Adrenal gland (tissue), 5 donors: Measurements from ENCODE around the gene OR6B2.

Experiments
- CTCF ChIP-seq, 6 experiments: fragments of 450-650 bp in 4 of 6; fragments of 200-600 bp in 2 of 6; sonication (generic) in 1 of 6; IDR thresholded peaks; 1 replicate in 5 of 6; 2 replicates in 1 of 6; pipeline versions ENCODE4 v1.5.1 to v1.8.0; 2016 to 2021; ENCODE audit warnings: antibody characterized with exemption in 6 of 6, mild to moderate bottlenecking in 2 of 6, moderate library complexity in 1 of 6
- POLR2A ChIP-seq, 2 donors: fragments of 450-650 bp; IDR thresholded peaks; one replicate each; pipeline ENCODE4 v1.6.1; 2017; ENCODE audit warnings: antibody characterized with exemption in 2 of 2, mild to moderate bottlenecking in 2 of 2, moderate library complexity in 1 of 2
- donor health status: DM: no; HTN: no; CAD: no.

- TF ChIP-seq CTCF (IDR thresholded peaks at IDR 0.05): no peak
- no peak for TF ChIP-seq POLR2A (IDR thresholded peaks at IDR 0.05)
Measured at GRCh38 chr2:240077442-240077841, 47.2 kb upstream of the OR6B2 start.
